Activated T-helper 1 cell treated with anti-CD3 and anti-CD28 coated beads, Interleukin-2, amount 50 U/mL, for 16 hours (primary cell): ENCODE measurements around the gene ULK1.

ENCODE experiments used
- DNase-seq, 2 donors: peaks; one replicate each; pipeline ENCODE4 v3.0.0-alpha.2; 2020; ENCODE audit warnings: low read depth in 1 of 2, low spot score in 1 of 2

The ULK1 gene

GRCh38 chr12:131894313-131894860, at the start of gene ULK1:
TSS of gene ULK1 (plus strand) at chr12:131894622. CDS start at chr12:131895002, 380 bp downstream.
- peak; percentile 79 to 91 for DNase-seq

- DNase-seq = no peak
Observed at GRCh38 chr12:131844656-131845055, 49.8 kb upstream of the ULK1 start.

- no peak for DNase-seq
Observed at GRCh38 chr12:131845121-131845520, 49.3 kb upstream of the ULK1 start.

GRCh38 chr12:131847456-131847855, 47.0 kb upstream of the ULK1 start:
- no peak for DNase-seq

- no peak for DNase-seq
Observed at GRCh38 chr12:131848753-131849152, 45.7 kb upstream of the ULK1 start.

GRCh38 chr12:131849700-131850553, 44.5 kb upstream of the ULK1 start:
- DNase-seq = no peak

- DNase-seq = no peak
Observed at GRCh38 chr12:131850856-131851559, 43.4 kb upstream of the ULK1 start.

GRCh38 chr12:131851741-131852550, 42.5 kb upstream of the ULK1 start:
- no peak for DNase-seq

- DNase-seq = no peak
Observed at GRCh38 chr12:131852551-131853299, 41.7 kb upstream of the ULK1 start.

- DNase-seq = no peak
Observed at GRCh38 chr12:131853832-131854797, 40.3 kb upstream of the ULK1 start.

- no peak for DNase-seq
Observed at GRCh38 chr12:131854861-131855476, 39.5 kb upstream of the ULK1 start.

- DNase-seq = no peak
Observed at GRCh38 chr12:131855521-131856142, 38.8 kb upstream of the ULK1 start.

GRCh38 chr12:131856366-131857097, 37.9 kb upstream of the ULK1 start:
- DNase-seq = no peak

GRCh38 chr12:131857908-131858850, 36.2 kb upstream of the ULK1 start:
- no peak for DNase-seq

- DNase-seq = no peak
Observed at GRCh38 chr12:131860472-131861260, 33.8 kb upstream of the ULK1 start.
